Astrocyte (in vitro differentiated cells and primary cell): Measurements from ENCODE around the gene TMEM132A. TPM values are rescaled to one million over a fixed set of nuclear protein-coding genes. Genes with fewer than 3 reads are reported as not detected.

Source experiments
- DNase-seq: peaks from one replicate; pipeline ENCODE4 v3.0.0-alpha.2; 2010; ENCODE audit warnings: low read depth
- FAIRE-seq: peaks from 2 replicates; lab custom pipeline; 2011; peaks lifted over from hg19 to GRCh38; lab: Jason Lieb, UNC
- H2AFZ ChIP-seq: 2 replicates; pipeline ENCODE4 v1.6.0; 2012; ENCODE audit warnings: low read depth, low read length, inconsistent platforms
- H3K27ac ChIP-seq: 2 replicates; pipeline ENCODE4 v1.5.1; 2011; ENCODE audit warnings: low read depth, low read length, inconsistent platforms
- H3K27me3 ChIP-seq: 2 replicates; pipeline ENCODE4 v1.6.0; 2011; ENCODE audit warnings: low read length, inconsistent platforms; ENCODE audit not compliant: insufficient read depth
- H3K36me3 ChIP-seq: 2 replicates; pipeline ENCODE4 v1.5.1; 2011; ENCODE audit warnings: low read length, inconsistent platforms; ENCODE audit not compliant: insufficient read depth
- H3K4me1 ChIP-seq: 2 replicates; pipeline ENCODE4 v1.5.1; 2011; ENCODE audit warnings: low read length, inconsistent platforms; ENCODE audit not compliant: insufficient read depth
- H3K4me2 ChIP-seq: 2 replicates; pipeline ENCODE4 v1.6.0; 2012; ENCODE audit warnings: low read length, inconsistent platforms
- H3K4me3 ChIP-seq: 2 replicates; pipeline ENCODE4 v1.5.1; 2011; ENCODE audit warnings: low read depth, mild to moderate bottlenecking, low read length, inconsistent platforms; ENCODE audit not compliant: insufficient read depth
- H3K79me2 ChIP-seq: 2 replicates; pipeline ENCODE4 v1.6.0; 2012; ENCODE audit warnings: mild to moderate bottlenecking, low read length, inconsistent platforms; ENCODE audit not compliant: insufficient read depth
- H3K9ac ChIP-seq: 2 replicates; pipeline ENCODE4 v1.6.0; 2012; ENCODE audit warnings: mild to moderate bottlenecking, low read length, inconsistent platforms
- H3K9me3 ChIP-seq: 2 replicates; pipeline ENCODE4 v1.5.1; 2012; ENCODE audit warnings: low read depth, mild to moderate bottlenecking, low read length, inconsistent platforms; ENCODE audit not compliant: insufficient read depth
- H4K20me1 ChIP-seq: 2 replicates; pipeline ENCODE4 v1.6.0; 2012; ENCODE audit warnings: low read length, inconsistent platforms; ENCODE audit not compliant: insufficient read depth
- H3K27ac Mint-ChIP-seq: one replicate; pipeline ENCODE4 v1.8.0; 2021; ENCODE audit warnings: mild to moderate bottlenecking, mixed read lengths; ENCODE audit not compliant: unreplicated experiment
- H3K27me3 Mint-ChIP-seq: one replicate; pipeline ENCODE4 v1.8.0; 2021; ENCODE audit warnings: low read depth, mixed read lengths; ENCODE audit not compliant: unreplicated experiment
- H3K36me3 Mint-ChIP-seq: one replicate; pipeline ENCODE4 v1.8.0; 2021; ENCODE audit warnings: low read depth, mixed read lengths; ENCODE audit not compliant: unreplicated experiment
- H3K4me1 Mint-ChIP-seq: one replicate; pipeline ENCODE4 v1.8.0; 2021; ENCODE audit warnings: low read depth, mixed read lengths; ENCODE audit not compliant: unreplicated experiment
- H3K4me3 Mint-ChIP-seq: one replicate; pipeline ENCODE4 v1.8.0; 2021; ENCODE audit warnings: mild to moderate bottlenecking, moderate library complexity, mixed read lengths; ENCODE audit not compliant: unreplicated experiment
- H3K9me3 Mint-ChIP-seq: one replicate; pipeline ENCODE4 v1.8.0; 2021; ENCODE audit warnings: mild to moderate bottlenecking, mixed read lengths; ENCODE audit not compliant: unreplicated experiment
- EZH2 ChIP-seq: IDR thresholded peaks from 2 replicates; pipeline ENCODE4 v1.6.1; 2012; ENCODE audit warnings: mild to moderate bottlenecking, low read length, inconsistent platforms; ENCODE audit not compliant: insufficient read depth
- total RNA-seq: library from RNA; stranded (reverse); gene quantifications from 2 replicates; pipeline ENCODE4 v1.2.1, GENCODE V29; 2021
- TF ChIP-seq, protein P1 (sequence below): IDR thresholded peaks from 2 replicates; pipeline ENCODE4 v1.5.1; 2011; ENCODE audit warnings: low read depth, mild to moderate bottlenecking, inconsistent platforms, low read length, moderate library complexity; ENCODE audit not compliant: insufficient read depth

The TMEM132A gene
- total RNA-seq, 1 donor from 2014 or later: 117 TPM

DNA sequence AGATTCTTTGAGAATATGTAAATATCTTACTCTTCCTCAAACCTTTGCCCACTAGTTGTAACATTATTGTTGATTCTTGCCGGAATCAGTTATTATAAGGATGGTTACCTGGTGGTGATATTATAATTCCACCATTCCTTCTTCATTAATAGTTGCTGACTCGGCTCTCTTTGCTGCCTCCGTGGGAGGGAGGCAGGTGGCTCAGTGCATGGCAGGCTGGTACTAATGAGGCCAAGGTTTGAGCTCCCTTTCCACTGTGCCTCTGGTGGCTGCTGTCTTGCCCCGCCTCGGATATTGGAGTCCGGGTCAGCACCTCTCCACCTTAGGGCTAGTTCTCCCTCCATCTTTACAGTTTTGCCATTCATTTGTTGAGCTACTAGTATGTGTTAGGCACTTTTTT is 59.9 kb downstream of the TMEM132A start:
- FAIRE-seq: no peak

GRCh38 chr11:60984636-60985035 is 60.4 kb downstream of the TMEM132A start:
- Mint-ChIP-seq H3K9me3 (no peaks in the 10 kb centered on the region), H3K36me3 (no peaks in the 10 kb centered on the region), H3K4me3 (no peak overlapping the region), H3K4me1 (peaks cover 4% of the 10 kb centered on the region), H3K27ac (no peak overlapping the region), H3K27me3 (peaks cover 21% of the 10 kb centered on the region)
- Histone ChIP-seq H3K79me2 (no peaks in the 10 kb centered on the region), H3K4me2 (no peak overlapping the region), H3K4me1 (peaks cover 8% of the 10 kb centered on the region), H3K36me3 (no peaks in the 10 kb centered on the region), H3K9ac (no peak overlapping the region), H4K20me1 (no peaks in the 10 kb centered on the region), H3K27me3 (peaks cover 10% of the 10 kb centered on the region), H3K4me3 (no peak overlapping the region), H3K27ac (no peak overlapping the region), H3K9me3 (no peaks in the 10 kb centered on the region), H2AFZ (no peak overlapping the region)
- FAIRE-seq (no peak), DNase-seq (no peak)
- TF ChIP-seq, protein P1, sequence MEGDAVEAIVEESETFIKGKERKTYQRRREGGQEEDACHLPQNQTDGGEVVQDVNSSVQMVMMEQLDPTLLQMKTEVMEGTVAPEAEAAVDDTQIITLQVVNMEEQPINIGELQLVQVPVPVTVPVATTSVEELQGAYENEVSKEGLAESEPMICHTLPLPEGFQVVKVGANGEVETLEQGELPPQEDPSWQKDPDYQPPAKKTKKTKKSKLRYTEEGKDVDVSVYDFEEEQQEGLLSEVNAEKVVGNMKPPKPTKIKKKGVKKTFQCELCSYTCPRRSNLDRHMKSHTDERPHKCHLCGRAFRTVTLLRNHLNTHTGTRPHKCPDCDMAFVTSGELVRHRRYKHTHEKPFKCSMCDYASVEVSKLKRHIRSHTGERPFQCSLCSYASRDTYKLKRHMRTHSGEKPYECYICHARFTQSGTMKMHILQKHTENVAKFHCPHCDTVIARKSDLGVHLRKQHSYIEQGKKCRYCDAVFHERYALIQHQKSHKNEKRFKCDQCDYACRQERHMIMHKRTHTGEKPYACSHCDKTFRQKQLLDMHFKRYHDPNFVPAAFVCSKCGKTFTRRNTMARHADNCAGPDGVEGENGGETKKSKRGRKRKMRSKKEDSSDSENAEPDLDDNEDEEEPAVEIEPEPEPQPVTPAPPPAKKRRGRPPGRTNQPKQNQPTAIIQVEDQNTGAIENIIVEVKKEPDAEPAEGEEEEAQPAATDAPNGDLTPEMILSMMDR: no peak
- no peak for TF ChIP-seq EZH2

More for the DNA sequence above, 59.9 kb downstream of the TMEM132A start:
- H3K9me3 ChIP-seq: no peaks in the 10 kb centered on the region
- no peak overlapping the region for H3K9ac ChIP-seq
- H3K27me3 ChIP-seq: peaks cover 6% of the 10 kb centered on the region
- peaks cover 4% of the 10 kb centered on the region for H3K4me1 Mint-ChIP-seq
- H2AFZ ChIP-seq: no peak overlapping the region
- H3K4me3 Mint-ChIP-seq: no peak overlapping the region
- no peaks in the 10 kb centered on the region for H3K79me2 ChIP-seq
- H3K27ac Mint-ChIP-seq: no peak overlapping the region
- H3K4me3 ChIP-seq: no peak overlapping the region
- H3K4me1 ChIP-seq: peaks cover 8% of the 10 kb centered on the region
- DNase-seq: no peak
- no peaks in the 10 kb centered on the region for H4K20me1 ChIP-seq
- TF ChIP-seq, protein P1: no peak
- H3K4me2 ChIP-seq: no peak overlapping the region
- H3K9me3 Mint-ChIP-seq: no peaks in the 10 kb centered on the region
- peaks cover 18% of the 10 kb centered on the region for H3K27me3 Mint-ChIP-seq
- no peaks in the 10 kb centered on the region for H3K36me3 Mint-ChIP-seq
- no peak overlapping the region for H3K27ac ChIP-seq
- H3K36me3 ChIP-seq: no peaks in the 10 kb centered on the region

DNA sequence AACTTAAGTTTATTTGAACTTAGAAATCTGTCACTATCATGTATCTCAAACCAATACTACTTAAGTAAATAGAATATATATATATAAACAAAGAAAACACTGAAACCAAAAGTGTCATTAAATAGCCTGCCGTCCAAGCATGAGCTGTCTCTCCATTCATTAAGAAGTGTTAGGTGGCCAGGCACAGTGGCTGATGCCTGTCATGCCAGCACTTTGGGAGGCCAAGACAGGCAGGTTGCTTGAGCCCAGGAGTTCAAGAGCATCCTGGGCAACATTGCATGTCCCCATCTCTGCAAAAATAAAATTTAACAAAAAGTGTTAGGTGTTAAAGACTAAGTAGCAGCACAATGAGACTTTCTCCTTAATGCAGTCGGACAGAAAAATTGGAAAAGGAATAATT is 61.2 kb downstream of the TMEM132A start:
- H3K27me3 ChIP-seq: peaks cover 10% of the 10 kb centered on the region
- no peak overlapping the region for H3K4me3 Mint-ChIP-seq
- H3K4me1 Mint-ChIP-seq: peaks cover 4% of the 10 kb centered on the region
- H3K4me2 ChIP-seq: peak overlapping the region; percentile 40
- H3K36me3 ChIP-seq: no peaks in the 10 kb centered on the region
- TF ChIP-seq, protein P1: no peak
- TF ChIP-seq EZH2: no peak
- no peak overlapping the region for H3K9ac ChIP-seq
- no peak overlapping the region for H3K27ac ChIP-seq
- no peak overlapping the region for H3K27ac Mint-ChIP-seq
- no peaks in the 10 kb centered on the region for H3K36me3 Mint-ChIP-seq
- H3K4me1 ChIP-seq: peaks cover 8% of the 10 kb centered on the region
- no peak overlapping the region for H2AFZ ChIP-seq
- no peaks in the 10 kb centered on the region for H3K9me3 ChIP-seq
- H3K4me3 ChIP-seq: no peak overlapping the region
- H3K27me3 Mint-ChIP-seq: peaks cover 21% of the 10 kb centered on the region
- H3K9me3 Mint-ChIP-seq: no peaks in the 10 kb centered on the region
- no peaks in the 10 kb centered on the region for H3K79me2 ChIP-seq
- DNase-seq: no peak
- no peaks in the 10 kb centered on the region for H4K20me1 ChIP-seq
- no peak for FAIRE-seq
